CD4-positive, alpha-beta T cell treated with Interleukin-15 for 1 hour (primary cell): ENCODE results near the gene PRSS22.

Experiments used
- DNase-seq: peaks from one replicate; pipeline ENCODE4 v3.0.0-alpha.2; 2020

PRSS22 gene, protein sequence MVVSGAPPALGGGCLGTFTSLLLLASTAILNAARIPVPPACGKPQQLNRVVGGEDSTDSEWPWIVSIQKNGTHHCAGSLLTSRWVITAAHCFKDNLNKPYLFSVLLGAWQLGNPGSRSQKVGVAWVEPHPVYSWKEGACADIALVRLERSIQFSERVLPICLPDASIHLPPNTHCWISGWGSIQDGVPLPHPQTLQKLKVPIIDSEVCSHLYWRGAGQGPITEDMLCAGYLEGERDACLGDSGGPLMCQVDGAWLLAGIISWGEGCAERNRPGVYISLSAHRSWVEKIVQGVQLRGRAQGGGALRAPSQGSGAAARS

DNA sequence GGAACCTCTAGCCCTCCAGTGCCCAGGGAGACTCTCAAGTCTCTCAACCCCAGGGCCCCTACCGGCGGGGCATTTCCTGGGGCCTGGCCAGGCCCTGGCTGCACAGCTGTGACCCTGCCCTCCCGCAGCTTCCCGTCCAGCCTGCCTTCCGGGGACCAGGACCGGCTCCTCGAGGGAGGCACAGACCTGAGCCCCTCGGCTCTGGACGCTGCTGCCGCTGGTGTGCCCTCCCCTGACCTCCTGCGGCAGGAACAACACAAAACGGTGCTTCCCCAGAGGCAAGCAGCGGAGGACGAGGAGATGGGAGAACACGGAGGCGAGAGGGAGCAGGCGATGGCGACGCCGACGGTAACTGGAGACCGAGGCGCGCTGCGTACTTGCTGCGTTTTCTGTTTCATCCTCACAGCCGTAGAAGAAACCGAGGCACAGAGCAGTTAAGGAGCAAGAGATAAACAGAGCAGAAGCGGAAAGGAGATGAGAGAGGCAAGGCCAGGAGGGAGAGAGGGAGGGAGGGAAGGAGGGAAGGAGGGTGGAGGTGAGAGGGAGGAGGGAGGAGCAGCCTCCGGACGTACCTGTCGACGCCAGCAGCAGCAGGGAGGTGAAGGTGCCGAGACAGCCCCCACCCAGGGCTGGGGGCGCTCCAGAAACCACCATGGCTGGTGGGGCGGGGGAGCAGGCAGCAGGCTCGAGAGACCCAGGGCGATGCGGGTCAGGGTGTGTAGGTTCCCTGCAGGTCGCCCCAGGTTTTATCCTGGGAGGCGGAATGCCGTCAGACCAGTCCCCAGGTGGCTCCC lies at the start of gene PRSS22:
Gene PRSS22 (minus strand): TSS at position 720 of the 794 bp plus-strand sequence. CDS start 66 bp downstream, at position 654.
- DNase-seq: no peak

DNA sequence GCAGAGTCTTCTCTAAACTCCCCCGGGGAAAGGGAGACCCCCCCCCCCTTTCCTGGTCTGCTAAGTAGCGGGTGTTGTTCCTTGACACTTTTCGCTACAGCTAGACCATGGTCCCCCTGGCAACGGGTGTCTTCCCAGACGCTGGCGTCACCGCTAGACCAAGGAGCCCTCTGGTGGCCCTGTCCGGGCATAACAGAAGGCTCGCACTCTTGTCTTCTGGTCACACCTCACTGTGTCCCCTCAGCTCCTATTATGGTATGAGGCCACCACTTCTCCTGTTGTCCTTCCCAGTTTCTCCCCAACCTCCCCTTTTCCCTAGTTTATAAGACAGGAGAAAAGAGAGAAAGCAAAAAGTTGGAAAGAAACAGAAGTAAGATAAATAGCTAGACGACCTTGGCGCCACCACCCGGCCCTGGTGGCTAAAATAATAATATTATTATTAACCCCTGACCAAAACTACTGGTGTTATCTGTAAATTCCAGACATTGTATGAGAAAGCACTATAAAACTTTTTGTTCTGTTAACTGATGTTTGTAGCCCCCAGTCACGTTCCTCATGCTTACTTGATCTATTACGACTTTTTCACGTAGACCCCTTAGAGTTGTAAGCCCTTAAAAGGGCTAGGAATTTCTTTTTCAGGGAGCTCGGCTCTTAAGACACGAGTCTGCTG lies 49.2 kb upstream of the PRSS22 start:
- DNase-seq: peak; percentile 78

DNA sequence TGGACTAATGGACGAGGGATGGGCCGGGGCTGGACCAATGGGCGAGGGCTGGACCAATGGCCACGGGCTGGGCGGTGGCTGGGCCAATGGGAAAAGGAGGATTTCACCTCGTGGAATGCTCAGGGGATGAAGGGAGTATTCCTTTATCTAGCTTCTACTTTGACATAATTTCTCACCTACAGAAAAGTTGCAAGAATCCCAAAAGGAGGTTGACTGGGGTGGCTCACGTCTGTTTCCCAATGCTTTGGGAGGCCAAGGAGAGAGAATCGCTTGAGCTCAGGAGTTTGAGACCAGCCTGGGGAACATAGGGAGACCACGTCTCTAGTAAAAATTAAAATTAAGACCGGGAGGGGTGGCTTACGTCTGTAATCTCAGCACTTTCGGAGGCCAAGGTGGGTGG lies 48.0 kb upstream of the PRSS22 start:
- DNase-seq: no peak

DNA sequence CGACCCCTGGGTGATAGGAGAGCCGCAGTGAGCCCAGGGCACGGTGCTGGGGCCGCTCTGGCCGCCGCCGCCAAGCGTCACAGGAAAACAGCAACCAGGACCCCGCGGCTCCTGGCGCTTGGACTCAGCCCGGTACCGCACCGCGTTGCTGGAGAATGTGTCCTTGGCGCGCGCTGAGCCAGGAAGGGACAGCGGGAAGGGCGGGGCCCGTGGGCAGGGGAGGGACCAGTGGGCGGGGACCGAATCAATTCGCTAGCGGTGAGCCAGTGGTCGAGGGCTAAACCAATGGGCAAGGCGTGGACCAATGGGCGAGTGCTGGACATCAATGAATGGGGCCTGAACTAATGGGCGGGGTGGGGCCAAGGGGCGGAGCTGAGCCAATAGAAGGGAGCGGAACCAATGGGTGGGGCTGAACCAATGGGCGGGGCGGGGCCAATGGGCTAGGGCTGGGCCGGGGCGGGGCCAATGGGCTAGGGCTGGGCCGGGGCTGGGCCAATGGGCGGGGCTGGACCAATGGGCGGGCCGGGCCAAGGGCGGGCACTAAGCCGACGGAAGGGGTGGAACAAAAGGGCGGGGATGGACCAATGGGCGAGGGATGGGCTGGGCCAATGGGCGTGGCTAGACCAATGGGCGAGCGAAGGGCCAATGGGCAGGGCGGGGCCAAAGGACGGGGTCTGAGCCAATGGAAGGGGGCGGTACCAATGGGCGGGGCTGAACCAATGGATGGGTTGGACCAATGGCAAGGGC lies 47.4 kb upstream of the PRSS22 start:
- DNase-seq: peak; percentile 96

DNA sequence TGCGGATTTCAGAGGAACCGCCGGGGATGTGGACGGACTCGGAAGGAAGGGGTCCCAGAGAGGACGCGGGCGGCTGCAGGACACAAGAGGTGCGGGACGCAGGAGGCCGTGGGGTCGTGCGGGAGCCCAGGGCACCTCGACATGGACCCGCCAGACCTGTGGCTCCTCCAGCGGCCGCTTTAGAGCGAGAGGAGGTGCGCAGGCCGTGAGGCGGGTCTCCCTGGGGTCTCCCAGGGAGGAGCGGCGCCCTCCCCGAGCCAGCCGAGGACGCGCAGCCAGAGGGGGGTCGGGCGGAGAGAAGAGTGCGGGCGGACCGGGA lies 46.9 kb upstream of the PRSS22 start:
- DNase-seq: no peak

DNA sequence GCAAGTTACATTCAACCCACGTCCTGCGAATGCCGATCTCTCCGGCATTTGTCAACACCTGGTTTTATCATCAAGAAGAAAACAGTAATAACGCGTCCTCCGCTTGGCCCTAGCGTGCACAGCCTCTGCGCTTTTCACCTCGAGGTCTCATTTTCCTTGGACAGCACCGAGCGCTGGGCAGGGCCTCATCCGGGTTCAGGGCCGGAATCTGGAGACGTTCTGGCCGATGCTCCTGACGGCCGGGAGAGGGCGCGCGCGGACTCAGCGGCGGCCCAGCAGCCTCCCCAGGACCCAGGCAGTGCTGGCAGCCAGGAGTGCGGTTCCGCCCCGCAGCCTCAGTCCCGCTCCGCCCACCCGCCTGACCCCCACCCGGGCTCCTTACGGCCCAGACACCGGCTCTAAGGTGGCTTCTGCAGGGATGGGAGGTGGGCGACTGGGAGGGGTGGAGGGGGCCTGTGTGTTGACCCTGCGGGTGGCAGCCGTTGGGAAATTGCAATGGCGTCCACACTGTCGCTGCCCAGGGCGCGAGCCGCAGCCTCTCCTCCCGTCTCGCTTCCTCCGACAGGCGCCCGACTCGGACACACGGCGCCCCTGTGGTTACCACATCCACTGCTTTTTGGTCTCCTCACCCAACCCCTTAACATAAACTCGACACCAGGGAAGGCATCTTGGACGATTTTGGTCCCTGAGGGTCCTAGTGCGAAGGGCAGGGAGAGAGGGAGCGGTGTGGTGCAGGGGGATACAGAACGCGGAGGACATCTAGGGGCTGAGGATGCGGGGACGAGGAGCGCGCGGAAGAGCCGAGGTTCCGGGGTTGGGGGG lies 46.3 kb upstream of the PRSS22 start:
- DNase-seq: peak; percentile 80

DNA sequence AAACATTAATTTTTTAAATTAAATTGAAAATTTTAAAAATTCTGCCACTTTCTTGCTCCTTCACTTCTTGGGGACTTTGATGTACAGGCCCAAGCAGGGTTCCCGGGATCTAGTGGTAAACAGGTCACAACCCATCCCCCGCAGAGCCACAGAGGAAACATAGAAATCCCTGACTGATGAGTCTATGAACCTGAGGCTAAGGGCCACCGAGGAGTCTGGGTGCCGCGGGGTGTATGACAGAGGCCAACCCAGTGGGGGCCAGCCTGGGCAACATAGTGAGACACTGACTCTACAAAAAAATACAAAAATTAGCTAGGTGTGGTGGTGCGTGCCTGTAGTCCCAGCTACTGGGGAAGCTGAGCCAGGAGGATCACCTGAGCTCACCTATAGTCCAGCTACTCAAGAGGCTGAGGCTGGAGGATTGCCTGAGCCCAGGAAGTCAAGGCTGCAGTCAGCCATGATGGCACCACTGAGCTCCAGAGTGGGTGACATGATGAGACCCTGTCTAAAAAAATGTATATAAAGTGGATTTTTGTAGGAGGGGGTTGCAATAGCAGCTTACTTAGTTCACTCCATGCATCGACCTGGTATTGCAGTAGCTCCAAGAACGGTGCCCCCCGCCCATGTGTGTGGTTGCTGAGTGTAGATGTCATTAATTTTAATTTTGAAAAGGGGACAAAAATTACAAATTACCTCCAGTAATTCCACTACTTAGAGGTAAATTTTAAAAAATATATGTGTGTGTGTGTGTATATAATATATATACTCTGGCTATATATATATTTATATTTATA lies 44.6 kb upstream of the PRSS22 start:
- no peak for DNase-seq

DNA sequence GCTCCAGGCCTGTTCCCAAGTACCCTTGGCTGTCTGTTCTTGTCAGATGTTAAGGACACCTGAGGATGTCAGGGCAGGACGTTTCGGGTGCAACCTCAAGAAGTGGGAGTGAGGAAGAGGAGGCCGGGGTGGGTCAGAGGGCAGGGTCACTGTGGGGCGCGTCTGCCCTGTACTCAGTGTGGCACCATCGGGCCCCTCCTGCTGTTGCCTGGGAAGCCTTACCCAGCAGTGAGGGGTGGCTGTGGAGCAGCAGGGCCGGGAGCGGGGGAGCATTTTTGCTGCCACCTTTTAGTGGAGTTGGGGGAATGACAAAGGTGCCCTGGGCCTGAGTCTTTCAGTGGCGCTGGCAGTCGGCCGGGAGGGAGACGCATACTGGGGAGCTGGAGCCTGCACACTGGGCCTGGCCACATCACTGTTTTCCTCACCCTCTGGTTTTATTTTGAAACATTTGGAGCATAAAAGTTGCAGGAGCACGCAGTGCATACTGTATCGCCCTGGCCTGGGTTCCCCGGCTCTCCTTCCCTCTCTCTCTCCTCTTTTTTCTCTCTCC lies 42.6 kb upstream of the PRSS22 start:
- no peak for DNase-seq

DNA sequence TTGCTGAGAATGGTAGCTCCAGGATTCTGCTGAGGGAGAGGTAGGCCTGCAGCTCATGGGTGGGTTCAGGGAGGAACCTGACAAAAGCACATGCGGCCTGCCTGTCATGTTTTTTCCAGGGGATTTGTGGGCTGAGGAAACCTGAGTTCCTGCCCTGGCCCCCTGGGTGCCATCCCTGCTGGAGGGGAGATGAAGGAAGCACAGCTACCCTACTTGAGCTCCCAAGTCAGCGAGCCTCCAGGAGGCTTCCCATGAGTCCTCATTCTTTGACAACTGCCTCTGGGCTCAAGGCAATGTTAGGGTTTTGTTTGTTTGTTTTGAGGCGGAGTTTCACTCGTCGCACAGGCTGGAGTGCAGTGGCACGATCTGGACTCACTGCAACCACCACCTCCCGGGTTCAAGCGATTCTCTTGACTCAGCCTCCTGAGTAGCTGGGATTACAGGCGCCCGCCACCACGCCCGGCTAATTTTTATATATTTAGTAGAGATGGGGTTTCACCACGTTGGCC lies 41.6 kb upstream of the PRSS22 start:
- DNase-seq: no peak

DNA sequence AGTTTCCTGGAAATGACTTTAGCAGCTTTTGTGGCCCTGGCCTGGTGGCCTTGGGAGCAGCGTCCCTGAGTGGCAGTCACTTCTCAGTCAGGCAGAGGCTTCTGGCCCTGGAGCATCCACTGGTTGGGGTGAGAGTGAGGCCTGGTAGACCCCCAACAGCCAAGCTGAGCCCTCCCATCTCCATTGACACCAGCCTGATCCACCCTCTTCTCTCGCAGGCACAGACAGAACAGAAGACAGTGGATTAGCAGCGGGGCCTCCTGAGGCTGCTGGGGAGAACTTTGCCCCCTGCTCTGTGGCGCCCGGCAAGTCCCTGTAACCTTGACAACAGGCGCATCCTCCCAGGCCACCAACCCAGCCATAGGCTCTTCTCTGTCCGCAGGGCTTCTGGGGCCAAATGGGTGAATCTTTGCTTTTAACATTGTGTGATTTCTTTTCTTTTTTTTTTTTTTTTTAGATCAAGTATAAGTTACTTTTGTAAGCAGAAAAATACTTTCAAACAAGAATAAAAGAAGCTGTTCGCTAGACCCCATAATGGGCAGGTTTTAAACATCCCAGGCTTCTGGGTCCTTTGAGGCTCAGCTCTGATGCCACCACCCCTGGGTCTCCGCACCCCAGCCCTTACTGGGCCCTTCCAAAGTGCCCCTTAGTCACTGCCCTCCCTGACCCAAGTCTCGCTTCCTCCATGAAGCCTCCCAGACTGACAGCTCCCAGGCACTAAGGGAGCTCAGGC lies 41.0 kb upstream of the PRSS22 start:
- DNase-seq: no peak

DNA sequence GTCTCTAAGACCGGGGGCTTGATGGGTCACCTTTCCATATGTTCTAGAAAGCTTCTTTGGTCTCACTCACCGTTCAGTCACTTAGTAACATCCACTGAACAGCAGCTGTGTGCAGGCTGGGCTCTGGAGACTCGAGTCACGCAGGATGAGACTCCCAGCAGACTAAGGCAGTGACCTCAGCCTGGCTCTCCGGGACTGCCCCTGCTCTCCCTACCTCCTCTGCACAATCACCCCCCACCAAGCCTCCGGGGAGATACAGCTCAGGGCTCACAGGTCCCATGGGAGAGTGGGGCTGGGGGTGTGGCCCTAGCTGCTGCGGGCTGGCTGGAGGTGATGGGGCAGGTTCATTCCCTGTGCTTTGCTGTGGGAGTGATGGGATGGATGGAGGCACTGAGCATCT lies 39.1 kb upstream of the PRSS22 start:
- peak; percentile 70 for DNase-seq

DNA sequence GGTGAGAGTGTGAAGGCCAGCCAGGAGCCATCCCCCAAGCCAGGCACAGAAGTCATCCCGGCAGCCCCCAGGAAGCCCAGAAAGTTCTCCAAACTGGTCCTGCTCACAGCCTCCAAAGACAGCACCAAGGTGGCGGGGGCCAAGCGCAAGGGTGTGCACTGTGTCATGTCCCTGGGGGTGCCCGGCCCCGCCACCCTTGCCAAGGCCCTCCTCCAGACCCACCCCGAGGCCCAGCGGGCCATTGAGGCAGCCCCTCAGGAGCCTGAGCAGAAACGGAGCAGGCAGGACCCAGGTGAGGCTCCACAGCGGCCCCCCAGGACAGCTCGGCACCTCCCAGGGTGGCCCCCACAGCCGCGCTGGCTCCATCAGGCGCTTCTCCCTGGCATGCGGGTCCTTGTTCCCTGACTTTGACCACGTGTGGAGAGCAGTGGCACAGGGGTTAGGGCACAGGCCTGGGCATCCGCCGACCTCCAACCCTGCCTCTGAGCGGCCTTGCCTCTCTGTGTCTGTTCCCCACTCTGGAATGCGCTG lies 38.6 kb upstream of the PRSS22 start:
- DNase-seq: no peak

DNA sequence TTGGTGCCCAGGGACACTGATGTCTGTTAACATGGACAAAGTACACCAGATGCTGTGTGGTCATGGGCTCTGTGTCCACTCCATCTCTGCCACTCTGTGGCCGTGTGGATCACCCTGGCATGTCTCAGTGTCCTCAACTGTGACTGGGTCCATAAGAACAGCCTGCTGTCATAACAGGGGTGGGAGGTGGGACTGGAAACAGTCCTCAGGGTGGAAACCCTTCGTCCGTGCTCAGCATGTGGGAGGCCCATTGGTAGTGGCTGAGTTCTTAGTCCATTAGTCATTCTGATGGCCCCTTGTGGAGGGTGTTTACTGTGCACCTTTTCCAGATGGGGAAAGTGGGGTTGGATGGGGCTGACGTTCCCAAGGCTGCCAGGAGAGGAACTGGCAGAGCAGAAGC lies 37.8 kb upstream of the PRSS22 start:
- DNase-seq: no peak

DNA sequence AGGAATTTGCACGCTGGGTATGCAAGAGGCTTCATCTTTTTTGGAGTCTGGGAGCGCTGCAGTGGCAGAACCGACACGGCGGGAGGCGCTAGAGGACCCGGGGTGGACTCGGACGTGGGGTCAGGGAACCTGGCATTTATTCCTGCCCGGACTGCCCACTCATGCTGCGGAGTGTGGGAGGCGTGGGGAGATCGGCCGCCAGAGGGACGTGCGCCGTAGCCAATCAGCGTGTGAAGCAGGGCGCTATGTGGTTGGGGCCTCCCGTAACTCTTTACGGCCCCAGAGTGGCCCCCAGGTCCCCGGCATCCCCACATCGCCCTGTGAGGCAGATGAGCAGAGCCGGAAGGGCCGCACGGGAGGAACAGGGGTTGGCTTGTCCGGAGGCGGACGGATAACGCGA lies 36.3 kb upstream of the PRSS22 start:
- DNase-seq: no peak

DNA sequence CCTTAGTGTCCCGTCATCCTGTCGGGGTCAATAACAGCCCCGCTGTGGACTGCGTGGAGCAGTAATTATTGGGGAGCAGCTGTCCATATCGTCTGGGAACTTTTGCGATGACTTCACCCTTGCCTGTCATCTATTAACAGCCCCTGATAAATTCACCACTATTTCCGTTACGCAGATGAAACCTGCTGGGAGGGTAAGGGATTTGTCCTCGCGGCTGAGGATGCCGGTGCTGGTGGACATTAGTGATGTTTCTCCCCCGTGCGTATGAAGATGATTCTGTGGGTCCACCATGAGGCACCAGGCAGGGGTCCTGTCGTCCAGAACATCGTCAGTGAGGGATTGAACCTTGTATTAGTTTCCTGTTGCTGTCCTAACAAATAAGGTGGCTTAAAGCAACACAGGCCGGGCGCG lies 26.1 kb upstream of the PRSS22 start:
- no peak for DNase-seq

DNA sequence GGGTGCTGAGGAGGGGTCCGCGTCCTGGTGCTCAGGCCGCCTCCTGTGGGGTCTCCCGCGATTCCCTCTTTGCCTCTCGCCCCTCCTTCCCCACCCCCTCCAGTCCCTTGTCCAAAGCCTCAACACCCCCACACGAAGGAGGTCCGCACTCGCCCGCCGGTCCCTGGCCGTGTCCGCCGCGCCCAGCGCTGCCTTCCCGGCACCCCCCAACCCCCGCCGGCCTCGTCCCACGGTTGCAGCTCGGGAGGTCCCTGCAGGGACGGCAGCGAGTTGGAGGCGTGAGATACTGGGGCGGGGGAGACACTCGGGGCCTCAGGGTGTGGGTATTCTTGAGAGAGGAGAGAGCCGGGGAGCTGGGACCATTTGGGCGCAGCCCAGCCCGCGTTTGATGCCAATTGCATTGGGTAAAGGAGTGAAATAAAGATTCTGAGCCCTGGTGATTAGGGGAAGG lies 25.5 kb upstream of the PRSS22 start:
- no peak for DNase-seq

DNA sequence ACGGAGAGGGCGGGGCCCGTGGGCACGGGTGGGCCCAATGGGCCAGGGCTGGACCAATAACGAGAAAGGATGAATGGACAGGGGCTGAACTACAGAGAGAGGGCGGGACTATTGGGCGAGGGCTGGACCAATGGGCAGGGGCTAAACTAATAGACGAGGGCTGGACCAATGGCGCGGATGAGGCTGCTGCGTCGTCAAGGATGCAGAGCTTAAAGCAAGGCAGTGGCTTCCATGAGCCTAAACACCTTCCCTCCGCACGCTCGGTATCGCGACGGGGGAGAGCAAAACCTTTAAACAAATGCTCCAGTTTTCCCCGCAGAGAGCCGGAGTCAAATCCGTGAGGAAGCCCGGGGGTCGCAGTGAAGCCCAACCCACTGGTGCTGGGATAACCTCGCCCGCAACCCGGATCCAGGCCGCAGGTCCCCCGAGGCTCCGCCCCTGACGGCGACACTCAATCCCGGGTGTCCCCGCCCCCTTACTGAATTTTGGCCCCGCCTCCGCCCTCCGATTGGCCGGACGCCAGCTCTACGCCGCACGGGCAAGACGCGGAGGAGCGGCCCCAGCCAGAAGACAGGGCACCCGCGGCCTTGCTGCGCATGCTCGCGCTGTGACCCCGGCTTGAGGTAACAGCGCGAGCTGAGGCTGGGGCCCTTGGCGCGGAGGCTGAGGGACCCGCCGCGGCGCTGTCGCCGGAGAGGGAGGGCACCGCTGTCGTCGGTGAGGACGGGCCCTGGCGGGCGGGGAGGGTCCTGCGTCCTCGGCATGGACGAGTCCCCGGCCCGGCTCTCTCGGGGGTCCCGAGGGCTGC lies 24.9 kb upstream of the PRSS22 start, which contains the start of gene FLYWCH2:
Gene FLYWCH2 (plus strand): TSS at position 566 of the 808 bp plus-strand sequence. CDS start 13,235 bp downstream, outside the sequence.
- DNase-seq: peak; percentile 99

DNA sequence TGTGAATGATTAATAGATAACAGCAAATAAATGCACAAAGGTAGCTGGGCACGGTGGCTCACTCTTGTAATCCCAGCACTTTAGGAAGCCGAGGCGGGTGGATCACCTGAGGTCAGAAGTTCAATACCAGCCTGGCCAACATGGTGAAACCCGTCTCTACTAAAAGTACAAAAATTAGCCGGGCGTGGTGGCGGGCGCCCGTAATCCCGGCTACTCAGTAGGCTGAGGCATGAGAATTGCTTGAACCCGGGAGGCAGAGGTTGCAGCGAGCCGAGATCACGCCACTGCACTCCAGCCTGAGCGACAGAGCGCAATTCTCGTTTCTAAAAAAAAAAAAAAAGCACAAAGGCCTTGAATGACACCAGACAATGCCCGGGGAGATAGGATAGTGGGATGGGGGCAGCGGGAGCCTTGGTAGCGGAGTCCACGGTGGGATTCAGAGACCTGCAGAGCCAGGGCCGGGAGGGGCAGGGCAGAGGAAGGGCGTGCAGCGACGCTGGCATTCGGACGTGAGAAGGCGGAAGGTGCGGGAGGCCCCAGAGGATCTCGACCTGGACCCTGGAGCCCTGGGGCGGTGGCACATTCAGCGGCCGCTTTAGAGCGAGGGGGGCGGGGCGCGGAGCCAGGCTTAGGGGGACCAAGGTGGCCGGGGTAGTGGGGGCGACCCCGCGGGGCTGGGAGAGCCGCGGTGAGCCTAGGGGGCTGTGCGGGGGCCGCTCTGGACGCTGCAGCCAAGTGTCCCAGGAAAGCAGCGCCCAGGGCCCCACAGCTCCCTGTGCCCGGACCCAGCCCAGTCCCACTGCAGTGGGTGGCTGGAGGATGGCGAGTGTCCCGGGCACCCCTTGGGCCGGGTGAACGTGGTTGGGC lies 24.0 kb upstream of the PRSS22 start:
- no peak for DNase-seq
